Cardiac atrium fibroblast (primary cell): ENCODE results near the gene RAE1. TPM values are rescaled to one million over a fixed set of nuclear protein-coding genes. Genes with fewer than 3 reads are reported as not detected.

Experiments
- total RNA-seq: library from RNA; depleted of rRNA; stranded (reverse); fragments of >200 nt; gene quantifications from 2 replicates; pipeline ENCODE4 v1.2.3, GENCODE V29; 2015

RAE1 gene, protein sequence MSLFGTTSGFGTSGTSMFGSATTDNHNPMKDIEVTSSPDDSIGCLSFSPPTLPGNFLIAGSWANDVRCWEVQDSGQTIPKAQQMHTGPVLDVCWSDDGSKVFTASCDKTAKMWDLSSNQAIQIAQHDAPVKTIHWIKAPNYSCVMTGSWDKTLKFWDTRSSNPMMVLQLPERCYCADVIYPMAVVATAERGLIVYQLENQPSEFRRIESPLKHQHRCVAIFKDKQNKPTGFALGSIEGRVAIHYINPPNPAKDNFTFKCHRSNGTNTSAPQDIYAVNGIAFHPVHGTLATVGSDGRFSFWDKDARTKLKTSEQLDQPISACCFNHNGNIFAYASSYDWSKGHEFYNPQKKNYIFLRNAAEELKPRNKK
- total RNA-seq = 41.2 and 52.2 TPM in 2 replicates

DNA sequence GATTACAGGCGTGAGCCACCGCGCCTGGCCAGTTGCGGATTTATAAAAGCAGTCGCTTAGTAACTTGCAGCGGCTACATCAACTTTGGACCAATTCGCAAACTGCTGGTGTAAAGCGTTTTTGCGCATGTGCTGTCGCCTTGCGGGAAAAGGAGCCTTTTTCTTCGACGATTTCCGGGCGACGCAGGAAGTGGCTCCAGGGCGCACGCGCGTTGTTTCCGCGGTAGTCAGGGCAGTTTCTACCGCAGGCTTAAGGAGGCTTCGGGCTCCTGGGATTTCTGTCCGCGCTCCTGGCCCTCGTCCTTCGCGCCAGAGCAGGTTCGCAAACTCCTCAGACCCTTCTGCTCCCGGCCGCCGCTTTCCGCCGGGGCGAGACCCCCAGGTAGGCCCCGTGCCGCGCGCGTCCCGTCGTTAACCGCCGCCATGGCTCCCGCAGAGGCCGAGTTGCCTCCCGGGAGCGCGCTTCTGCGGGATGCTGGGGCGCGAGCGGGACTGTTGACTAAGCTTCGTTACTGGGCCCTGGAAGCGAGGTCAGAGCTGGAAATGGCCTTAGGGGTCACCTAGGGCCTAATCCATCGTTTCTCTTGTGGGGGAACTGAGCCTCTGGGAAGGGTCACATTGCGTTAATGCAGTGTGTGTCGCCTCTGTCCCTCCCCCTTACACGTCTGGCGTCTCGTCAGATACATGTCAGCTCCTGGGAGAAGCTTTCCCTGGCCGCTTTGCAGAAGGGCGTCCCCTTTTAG lies at the start of gene RAE1:
Gene RAE1 (plus strand): TSS at position 214 of the 742 bp plus-strand sequence. CDS start 2,784 bp downstream, outside the sequence.

DNA sequence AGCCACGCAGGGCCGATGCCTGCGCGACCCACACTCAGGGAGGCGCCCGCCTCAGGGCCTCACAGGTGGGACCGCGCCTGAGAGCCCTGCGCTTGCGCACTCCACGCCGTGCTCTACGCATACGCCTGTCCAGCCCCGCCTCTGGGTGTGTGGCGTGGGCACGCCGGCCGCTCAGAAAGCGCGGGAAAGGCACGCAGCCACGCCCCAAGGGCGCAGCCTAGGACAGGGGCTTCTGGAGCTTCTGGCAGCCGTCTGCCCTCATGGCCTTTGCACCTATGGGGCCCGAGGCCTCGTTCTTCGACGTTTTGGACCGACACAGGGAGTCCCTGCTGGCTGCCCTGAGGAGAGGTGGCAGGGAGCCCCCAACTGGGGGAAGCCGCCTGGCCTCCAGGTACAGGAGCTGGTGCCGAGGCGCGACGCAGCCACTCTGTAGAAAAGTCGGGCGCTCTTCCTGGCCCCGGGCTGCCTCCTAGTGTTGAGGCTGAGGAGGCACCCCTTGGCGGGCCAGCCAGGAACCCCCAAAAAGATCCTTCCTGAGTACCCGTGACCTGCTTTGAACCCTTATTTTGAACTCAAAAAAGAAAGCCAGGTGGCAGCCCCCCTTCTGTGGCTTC lies 21.3 kb upstream of the RAE1 start, which contains the start of gene SPO11:
Gene SPO11 (plus strand): TSS at position 196 of the 614 bp plus-strand sequence. CDS start 65 bp downstream, at position 261.

DNA sequence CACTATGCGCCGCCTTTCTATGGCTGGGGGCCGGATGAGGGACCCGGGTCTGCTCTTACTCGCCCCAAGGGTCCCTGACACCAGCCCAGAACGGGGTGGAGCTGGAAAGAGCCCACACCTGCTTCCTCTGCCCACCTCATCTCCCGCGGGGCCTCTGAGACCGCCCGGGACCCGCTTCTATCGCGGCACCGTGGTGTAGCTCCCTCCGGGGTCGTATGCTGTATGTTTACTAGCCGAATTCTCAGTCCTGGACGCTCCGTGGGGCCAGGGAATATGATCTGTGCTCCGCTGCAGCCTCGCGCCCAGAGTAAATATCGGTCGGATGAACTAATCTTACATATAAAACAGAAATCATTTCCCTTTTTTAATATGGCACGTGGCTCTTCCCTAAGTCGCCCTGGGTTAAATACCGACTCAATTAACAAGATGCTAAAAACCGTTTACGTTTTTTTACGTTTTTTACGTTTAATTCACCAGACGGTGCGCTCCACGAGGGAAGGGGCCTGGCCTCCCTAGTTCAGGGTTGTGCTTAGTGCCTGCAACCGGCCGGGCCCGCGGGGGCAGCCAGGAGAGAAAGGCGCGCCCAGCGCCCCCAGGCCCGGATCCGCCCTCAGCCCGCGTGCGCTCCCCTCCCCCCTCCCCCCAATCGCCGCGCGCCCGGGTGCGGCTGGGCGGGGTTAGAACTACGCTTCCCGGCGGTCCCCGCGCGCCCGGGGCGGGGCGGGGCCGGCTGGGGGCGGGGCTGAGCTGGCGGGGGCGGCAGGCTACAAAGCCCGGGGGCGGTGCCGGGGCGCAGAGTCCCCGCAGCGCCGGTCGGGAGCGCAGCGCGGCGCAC lies 39.8 kb downstream of the RAE1 start, which contains the start of gene RBM38:
Gene RBM38 (plus strand): TSS at position 793 of the 835 bp plus-strand sequence. CDS start 186 bp downstream, outside the sequence.

Other genes starting within 250 kb of the RAE1 start
- not detected in 2 replicates for gene BMP7, start 84.6 kb upstream of the RAE1 start, total RNA-seq
- gene SPO11, start 21.5 kb upstream of the RAE1 start, total RNA-seq = not detected in 2 replicates
- gene RBM38, start 40.1 kb downstream of the RAE1 start, total RNA-seq = 4.9 and 8.6 TPM in 2 replicates
- gene CTCFL, start 173.9 kb downstream of the RAE1 start, total RNA-seq = not detected in 2 replicates
- not detected in 2 replicates for gene PCK1, start 209.9 kb downstream of the RAE1 start, total RNA-seq